Midbrain (tissue), 1 donor: Measurements from ENCODE around the gene UBXN11.

Source experiments
- DNase-seq: peaks from one replicate; lab custom pipeline; 2025; lab: John Stamatoyannopoulos, UW

UBXN11 gene

DNA sequence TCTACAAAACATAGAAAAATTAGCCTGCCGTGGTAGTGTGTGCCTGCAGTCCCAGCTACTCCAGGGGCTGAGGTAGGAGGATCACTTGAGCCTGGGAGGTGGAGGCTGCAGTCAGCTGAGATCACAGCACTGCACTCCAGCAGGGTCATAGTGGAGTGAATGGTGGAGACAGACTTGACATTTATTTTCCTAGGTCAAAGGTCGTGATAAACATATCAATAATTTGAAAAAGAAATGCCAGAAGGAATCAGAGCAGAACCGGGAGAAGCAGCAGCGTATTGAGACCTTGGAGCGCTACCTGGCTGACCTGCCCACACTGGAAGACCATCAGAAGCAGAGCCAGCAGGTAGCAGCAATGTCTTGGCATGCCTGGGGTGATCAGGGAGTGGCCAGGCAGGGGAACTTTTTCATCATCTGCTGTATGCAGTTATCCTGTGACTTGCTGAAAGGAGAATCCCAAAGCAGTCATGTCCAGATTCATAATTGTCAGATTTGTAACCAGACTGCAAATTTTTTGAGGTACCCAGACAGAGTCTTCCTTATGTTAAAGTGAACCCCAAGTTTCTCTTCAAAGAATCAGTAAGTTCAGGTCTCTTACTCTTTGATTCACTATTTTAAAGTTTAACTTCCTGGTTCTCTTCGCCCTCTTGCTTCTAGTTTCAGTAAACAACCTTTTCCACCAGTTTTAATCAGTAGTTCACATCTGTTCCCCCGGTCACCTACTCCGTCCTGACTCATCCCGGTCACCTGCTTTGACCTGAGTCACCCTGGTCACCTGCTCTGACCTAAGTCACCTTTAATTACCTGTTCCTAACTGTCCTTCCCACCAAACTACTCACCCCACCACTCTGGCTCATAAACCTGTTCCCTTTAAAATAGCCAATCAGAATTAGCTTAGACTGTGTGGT lies 37.9 kb downstream of the UBXN11 start:
- DNase-seq = no peak

DNA sequence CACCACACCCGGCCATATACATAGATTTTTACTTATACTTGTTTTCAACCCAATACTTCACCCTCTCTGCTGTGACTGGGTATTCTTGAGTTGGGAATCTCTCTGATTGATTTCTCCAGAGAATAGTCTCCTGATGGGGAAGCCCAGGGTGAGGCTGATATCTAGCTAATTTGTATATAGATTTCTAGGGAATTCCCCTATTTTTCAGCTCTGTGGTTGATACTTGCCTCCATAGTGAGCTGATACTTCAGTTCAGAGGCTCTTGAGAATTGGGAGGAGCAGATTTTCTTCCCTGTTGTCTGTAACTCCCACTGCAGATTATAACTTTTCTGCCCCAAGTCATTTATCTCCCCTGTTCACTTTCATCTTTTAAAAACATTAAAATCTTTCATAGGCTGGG lies 41.0 kb downstream of the UBXN11 start:
- DNase-seq = no peak

DNA sequence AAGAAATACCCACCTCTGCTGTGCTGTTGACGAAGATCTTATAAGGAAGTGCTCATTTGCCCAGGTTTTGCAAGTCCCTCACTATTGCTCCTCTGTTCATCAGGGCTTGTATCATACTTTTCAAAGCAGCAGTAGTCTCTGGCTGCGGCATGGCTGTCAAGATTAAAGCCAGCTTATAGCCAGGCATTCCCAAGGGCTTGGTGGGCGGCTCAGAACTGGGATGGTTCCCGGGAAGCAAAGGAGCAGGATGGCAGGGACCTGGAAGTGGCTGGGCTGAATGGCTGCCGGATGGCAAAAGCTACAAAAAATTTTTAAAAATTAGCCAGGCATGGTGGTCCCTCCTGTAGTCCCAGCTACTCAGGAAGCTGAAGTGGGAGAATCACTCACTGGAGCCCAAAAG lies 43.2 kb downstream of the UBXN11 start:
- no peak for DNase-seq

GRCh38 chr1:26259578-26259977 lies 46.9 kb downstream of the UBXN11 start:
- no peak for DNase-seq

GRCh38 chr1:26259005-26259404 lies 47.4 kb downstream of the UBXN11 start:
- DNase-seq = no peak

GRCh38 chr1:26257222-26257621 lies 49.2 kb downstream of the UBXN11 start:
- no peak for DNase-seq

GRCh38 chr1:26254404-26254803 lies 52.0 kb downstream of the UBXN11 start:
- no peak for DNase-seq

DNA sequence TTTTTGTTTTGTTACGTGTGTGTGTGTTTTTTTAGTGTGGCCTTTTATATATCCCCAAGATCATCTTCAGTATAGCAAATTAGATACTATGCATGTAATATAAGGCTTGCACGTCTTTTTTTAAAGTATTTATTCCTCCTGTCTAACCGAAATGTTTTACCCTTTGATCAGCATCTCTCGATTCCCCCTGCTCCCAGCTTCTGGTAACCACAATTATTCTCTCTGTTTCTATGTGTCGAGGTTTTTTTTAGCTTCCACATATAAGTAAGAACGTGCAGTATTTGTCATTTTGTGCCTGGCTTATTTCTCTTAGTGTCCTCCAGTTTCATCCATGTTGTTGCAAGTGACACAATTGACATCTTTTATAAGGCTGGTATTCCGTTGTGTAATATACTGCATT lies 53.7 kb downstream of the UBXN11 start:
- no peak for DNase-seq

GRCh38 chr1:26239936-26240335 lies 66.5 kb downstream of the UBXN11 start:
- peak; percentile 75 for DNase-seq

GRCh38 chr1:26237230-26237966 lies 69.0 kb downstream of the UBXN11 start:
- no peak for DNase-seq

DNA sequence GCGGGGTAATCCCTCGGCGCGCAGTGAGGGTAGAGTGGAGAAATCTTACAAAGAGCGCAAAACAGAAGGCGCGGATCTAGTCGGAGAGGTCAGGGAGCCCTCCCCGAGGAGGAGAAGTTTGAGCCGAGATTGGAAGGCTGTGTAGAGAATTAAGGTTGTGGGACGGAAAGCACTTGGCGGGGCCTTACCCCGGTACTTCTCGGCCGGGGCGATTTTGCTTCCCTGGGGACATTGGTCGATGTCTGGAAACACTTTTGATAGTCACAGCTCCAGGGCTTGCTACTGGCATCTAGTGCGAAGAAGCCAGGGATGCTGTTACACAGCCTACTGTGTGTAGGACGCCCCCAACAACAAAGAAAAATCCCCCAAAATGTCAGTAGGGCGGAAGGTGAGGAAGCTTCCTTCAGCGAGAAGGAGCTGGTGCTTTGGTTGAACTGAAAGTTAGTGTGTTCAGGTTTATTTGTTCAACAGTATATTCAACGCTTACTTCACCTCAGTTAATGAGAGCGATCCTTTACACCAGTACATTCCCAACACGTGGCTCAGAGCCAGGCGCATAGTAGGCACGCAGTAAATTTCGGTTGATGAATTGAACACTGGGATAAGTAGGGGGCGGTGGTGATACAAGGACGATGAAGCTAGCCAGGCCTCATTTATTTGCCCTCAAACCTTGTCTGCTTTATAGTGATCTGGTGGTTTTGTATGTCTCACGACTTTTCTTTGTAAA lies 71.6 kb downstream of the UBXN11 start:
- DNase-seq = no peak

- DNase-seq = peak; percentile 99
Observed at GRCh38 chr1:26233903-26234643, 72.4 kb downstream of the UBXN11 start, which contains the start of gene CEP85. TSS of gene CEP85 (plus strand) at chr1:26234200. CDS start at chr1:26239784, 5,584 bp downstream.
